Sigmoid colon (tissue), 7 donors: ENCODE measurements around the gene EPHB4. TPM values are rescaled to one million over a fixed set of nuclear protein-coding genes. Genes with fewer than 3 reads are reported as not detected.
"Not testable (repeated sequence)": the region's sequence is repeated elsewhere in the genome, so short reads cannot be mapped to it uniquely, and the experiment has no call there.

Experiments used
- DNase-seq: peaks from one replicate; pipeline ENCODE4 v3.0.0-alpha.2; 2019
- H3K27ac ChIP-seq, 4 donors: fragments of 200-600 bp; sonication (generic); one replicate each; pipeline ENCODE4 v1.5.1; 2016 to 2019; ENCODE audit warnings: mild to moderate bottlenecking in 1 of 4
- H3K27me3 ChIP-seq, 3 donors: fragments of 200-600 bp; sonication (generic); one replicate each; pipeline ENCODE4 v1.5.1; 2019; ENCODE audit warnings: mild to moderate bottlenecking in 1 of 3
- H3K36me3 ChIP-seq, 4 donors: fragments of 200-600 bp; sonication (generic); one replicate each; pipeline ENCODE4 v1.5.1; 2016 to 2019
- H3K4me1 ChIP-seq, 4 donors: fragments of 200-600 bp; sonication (generic); one replicate each; pipeline ENCODE4 v1.5.1; 2017 to 2019
- H3K4me3 ChIP-seq, 4 donors: fragments of 200-600 bp; sonication (generic); one replicate each; pipeline ENCODE4 v1.5.1; 2017 to 2019; ENCODE audit warnings: mild to moderate bottlenecking in 2 of 4, moderate library complexity in 1 of 4
- H3K9me3 ChIP-seq, 4 donors: fragments of 200-600 bp in 3 of 4; sonication (generic) in 3 of 4; one replicate each; pipeline versions ENCODE4 v1.5.1 to v1.6.1; 2013 to 2019
- EP300 ChIP-seq, 4 donors: sonication (generic); formaldehyde crosslinking; IDR thresholded peaks; one replicate each; pipeline ENCODE4 v1.6.1; 2017; ENCODE audit warnings: antibody characterized with exemption in 4 of 4
- POLR2A ChIP-seq, 2 donors: fragments of 450-650 bp; IDR thresholded peaks; one replicate each; pipeline ENCODE4 v1.6.1; 2016; ENCODE audit warnings: antibody characterized with exemption in 2 of 2, mild to moderate bottlenecking in 2 of 2, moderate library complexity in 2 of 2
- POLR2AphosphoS5 ChIP-seq, 4 donors: sonication (generic); formaldehyde crosslinking; IDR thresholded peaks; one replicate each; pipeline ENCODE4 v1.6.1; 2017; ENCODE audit warnings: antibody characterized with exemption in 4 of 4
- WGBS, 2 donors: extraction: QIAGEN DNeasy Blood & Tissue Kit; methylation state at CpG; one replicate each; pipeline ENCODE4 v1.1.7; 2013; 5-methylcytosine and 5-hydroxymethylcytosine counted together
- intact Hi-C: fragments of 100-400 bp; cut with DNase I; formaldehyde crosslinking; loops from one replicate; pipeline ENCODE4 v1.15.1; 2023
- polyA plus RNA-seq, 3 donors: library from polyadenylated mRNA; stranded (reverse); fragments of 200-250 nt; gene quantifications; one replicate each; pipeline ENCODE4 v1.2.3, GENCODE V29; 2013
- total RNA-seq, 4 donors: library from RNA; depleted of rRNA; stranded (reverse); fragments of >200 nt; gene quantifications; one replicate each; pipeline ENCODE4 v1.1.0, GENCODE V29; 2016
- TF ChIP-seq, protein P1 (sequence below), 4 experiments: fragments of 450-650 bp in 3 of 4; fragments of 200-600 bp in 1 of 4; IDR thresholded peaks; one replicate each; pipeline ENCODE4 v1.5.1; 2016 to 2019; ENCODE audit warnings: antibody characterized with exemption in 4 of 4, mild to moderate bottlenecking in 3 of 4, moderate library complexity in 2 of 4
- donor health status: healthy with polysubstance abuse.
- donor health status: Bipolar disorder and iron deficiency.
- donor health status: healthy.

Gene EPHB4
- total and polyA plus RNA-seq, 7 donors, result 5.1 to 35.5 (median 27.3) TPM

DNA sequence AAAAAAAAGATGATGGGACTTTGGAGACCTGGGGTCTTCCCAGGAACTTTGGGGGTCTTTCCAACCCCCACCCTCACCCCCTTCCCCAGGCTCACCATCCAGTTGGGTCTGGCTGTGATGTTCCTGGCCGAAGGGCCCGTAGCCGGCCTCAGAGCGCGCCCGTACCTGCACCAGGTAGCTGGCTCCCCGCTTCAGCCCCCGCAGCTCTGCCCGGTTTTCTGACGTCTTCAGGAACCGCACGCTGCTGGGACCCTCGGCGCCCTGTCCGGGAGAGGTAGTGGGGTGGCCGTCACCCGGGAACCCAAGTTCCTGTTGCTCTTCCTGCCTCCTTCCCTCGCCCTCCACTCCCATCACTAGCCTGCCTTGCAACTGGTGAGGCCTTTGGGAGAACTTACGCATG, 10.2 kb downstream of the EPHB4 start:
- Histone ChIP-seq H3K27me3 (no peaks in the 10 kb centered on the region), H3K36me3 (peaks cover 28 to 94% (median 66%) of the 10 kb centered on the region in 4 donors), H3K27ac (no peak overlapping the region), H3K4me1 (no peaks in the 10 kb centered on the region), H3K4me3 (no peak overlapping the region), H3K9me3 (no peaks in the 10 kb centered on the region)
- intact Hi-C loops, result no loop called here
- TF ChIP-seq POLR2AphosphoS5 (IDR thresholded peaks at IDR 0.05) (no peak), POLR2A (IDR thresholded peaks at IDR 0.05) (no peak), EP300 (IDR thresholded peaks at IDR 0.05) (no peak)
- TF ChIP-seq, protein P1, sequence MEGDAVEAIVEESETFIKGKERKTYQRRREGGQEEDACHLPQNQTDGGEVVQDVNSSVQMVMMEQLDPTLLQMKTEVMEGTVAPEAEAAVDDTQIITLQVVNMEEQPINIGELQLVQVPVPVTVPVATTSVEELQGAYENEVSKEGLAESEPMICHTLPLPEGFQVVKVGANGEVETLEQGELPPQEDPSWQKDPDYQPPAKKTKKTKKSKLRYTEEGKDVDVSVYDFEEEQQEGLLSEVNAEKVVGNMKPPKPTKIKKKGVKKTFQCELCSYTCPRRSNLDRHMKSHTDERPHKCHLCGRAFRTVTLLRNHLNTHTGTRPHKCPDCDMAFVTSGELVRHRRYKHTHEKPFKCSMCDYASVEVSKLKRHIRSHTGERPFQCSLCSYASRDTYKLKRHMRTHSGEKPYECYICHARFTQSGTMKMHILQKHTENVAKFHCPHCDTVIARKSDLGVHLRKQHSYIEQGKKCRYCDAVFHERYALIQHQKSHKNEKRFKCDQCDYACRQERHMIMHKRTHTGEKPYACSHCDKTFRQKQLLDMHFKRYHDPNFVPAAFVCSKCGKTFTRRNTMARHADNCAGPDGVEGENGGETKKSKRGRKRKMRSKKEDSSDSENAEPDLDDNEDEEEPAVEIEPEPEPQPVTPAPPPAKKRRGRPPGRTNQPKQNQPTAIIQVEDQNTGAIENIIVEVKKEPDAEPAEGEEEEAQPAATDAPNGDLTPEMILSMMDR (IDR thresholded peaks at IDR 0.05), result no peak
- DNase-seq, result no peak
- 94 to 96% methylated on average over 19 of the region's 19 CpGs for WGBS, 2 donors

DNA sequence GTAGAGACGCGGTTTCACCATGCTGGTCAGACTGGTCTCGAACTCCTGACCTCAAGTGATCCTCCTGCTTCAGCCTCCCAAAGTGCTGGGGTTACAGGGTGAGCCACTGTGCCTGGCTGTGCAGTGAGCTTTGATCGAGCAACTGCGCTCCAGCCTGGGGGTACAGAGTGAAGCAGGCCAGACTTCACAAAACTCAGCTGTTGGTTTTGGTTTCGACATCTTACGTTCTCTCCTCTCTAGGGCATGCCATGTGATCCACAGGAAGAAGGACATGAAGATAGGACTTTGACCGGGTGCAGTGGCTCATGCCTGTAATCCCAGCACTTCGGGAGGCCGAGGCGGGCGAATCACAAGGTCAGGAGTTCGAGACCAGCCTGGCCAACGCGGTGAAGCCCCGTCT, 10.8 kb downstream of the EPHB4 start:
- peaks cover 22 to 94% (median 62%) of the 10 kb centered on the region in 4 donors for H3K36me3 ChIP-seq
- H3K27ac ChIP-seq, DNase-seq, H3K9me3 ChIP-seq, H3K4me1 ChIP-seq, H3K27me3 ChIP-seq, intact Hi-C loops, H3K4me3 ChIP-seq: not testable (repeated sequence)
- WGBS, 2 donors, result 90% methylated on average over 16 of the region's 16 CpGs

DNA sequence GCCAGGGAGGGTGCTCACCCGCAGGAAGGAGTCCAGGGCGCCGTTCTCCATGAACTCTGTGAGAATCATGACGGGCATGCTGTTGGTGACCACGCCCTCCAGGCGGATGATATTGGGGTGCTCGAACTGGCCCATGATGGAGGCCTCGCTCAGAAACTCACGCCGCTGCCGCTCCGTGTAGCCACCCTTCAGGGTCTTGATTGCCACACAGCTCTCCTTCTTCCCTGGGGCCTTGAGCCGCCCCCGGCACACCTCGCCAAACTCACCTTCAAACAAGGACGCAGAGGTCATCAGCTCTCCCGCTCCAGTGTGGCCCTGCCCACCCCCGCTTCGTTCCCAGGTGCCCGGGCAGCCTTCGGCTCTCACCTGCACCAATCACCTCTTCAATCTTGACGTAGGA, 14.6 kb downstream of the EPHB4 start:
- WGBS, 2 donors, result 94 to 96% methylated on average over 22 of the region's 22 CpGs
- intact Hi-C loops, result no loop called here
- H3K4me1 ChIP-seq, result no peaks in the 10 kb centered on the region
- no peak for DNase-seq
- no peak overlapping the region for H3K27ac ChIP-seq
- H3K36me3 ChIP-seq, result peaks cover 19 to 99% (median 58%) of the 10 kb centered on the region in 4 donors
- no peak overlapping the region for H3K4me3 ChIP-seq
- TF ChIP-seq EP300 (IDR thresholded peaks at IDR 0.05), result no peak
- TF ChIP-seq, protein P1 (IDR thresholded peaks at IDR 0.05), result no peak
- TF ChIP-seq POLR2AphosphoS5 (IDR thresholded peaks at IDR 0.05), result no peak
- TF ChIP-seq POLR2A (IDR thresholded peaks at IDR 0.05), result no peak
- H3K27me3 ChIP-seq, result no peaks in the 10 kb centered on the region
- H3K9me3 ChIP-seq, result no peaks in the 10 kb centered on the region

DNA sequence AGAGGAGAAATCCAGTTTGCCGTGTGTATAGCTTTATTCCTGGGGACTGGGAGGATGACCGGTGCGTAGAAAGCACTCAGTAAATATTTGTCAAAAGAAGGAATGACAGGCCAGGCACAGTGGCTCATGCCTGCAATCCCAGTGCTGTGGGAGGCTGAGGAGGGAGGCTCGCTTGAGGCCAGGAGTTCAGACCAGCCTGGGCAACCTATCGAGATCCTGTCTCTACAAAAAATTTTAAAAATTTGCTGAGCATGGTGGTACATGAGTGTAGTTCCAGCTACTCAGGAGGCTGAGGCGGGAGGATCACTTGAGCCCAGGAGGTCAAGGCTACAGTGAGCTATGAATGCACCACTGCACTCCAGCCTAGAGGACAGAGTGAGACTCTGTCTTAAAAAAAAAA, 15.8 kb downstream of the EPHB4 start:
- TF ChIP-seq POLR2A (IDR thresholded peaks at IDR 0.05), result no peak
- peaks cover 26 to 100% (median 64%) of the 10 kb centered on the region in 4 donors for H3K36me3 ChIP-seq
- H3K9me3 ChIP-seq, result no peaks in the 10 kb centered on the region
- WGBS, 2 donors, result 73 to 86% methylated on average over 6 of the region's 6 CpGs
- H3K4me3 ChIP-seq, result no peak overlapping the region
- H3K27ac ChIP-seq, result no peak overlapping the region
- intact Hi-C loops, result no loop called here
- no peak for DNase-seq
- H3K27me3 ChIP-seq, result no peaks in the 10 kb centered on the region
- H3K4me1 ChIP-seq, result no peaks in the 10 kb centered on the region

DNA sequence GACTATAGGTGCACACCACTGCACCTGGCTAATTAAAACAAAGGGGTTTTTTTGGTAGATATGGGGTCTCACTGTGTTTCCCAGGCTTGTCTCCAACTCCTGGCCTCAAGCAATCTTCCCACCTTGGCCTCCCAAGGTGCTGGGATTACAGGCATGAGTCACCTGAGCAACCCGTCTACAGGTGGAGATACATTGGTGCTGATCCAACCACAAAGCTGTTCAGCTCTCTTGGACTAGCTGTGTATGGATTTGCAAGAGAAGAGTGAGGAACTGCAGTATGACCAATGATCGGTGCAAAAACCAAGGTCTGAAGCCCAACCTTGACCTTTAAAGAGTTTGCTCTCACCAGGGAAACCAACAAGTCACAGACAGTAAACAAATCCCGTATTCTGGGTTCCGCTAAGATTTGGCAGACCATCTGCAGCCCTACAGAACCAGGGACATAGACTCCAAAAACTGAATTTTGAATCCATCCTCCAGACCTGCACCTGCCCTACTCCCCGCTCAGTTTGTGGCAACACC, 18.9 kb downstream of the EPHB4 start:
- Histone ChIP-seq H3K36me3 (peaks cover 23 to 87% (median 50%) of the 10 kb centered on the region in 4 donors), H3K27ac (no peak overlapping the region), H3K4me3 (no peak overlapping the region), H3K9me3 (no peaks in the 10 kb centered on the region), H3K4me1 (peaks cover 0 to 21% (median 16%) of the 10 kb centered on the region in 4 donors), H3K27me3 (no peaks in the 10 kb centered on the region)
- intact Hi-C loops, result no loop called here
- no peak for DNase-seq
- WGBS, 2 donors, result 79 to 87% methylated on average over 5 of the region's 5 CpGs
- TF ChIP-seq, protein P1 (IDR thresholded peaks at IDR 0.05), result no peak
- TF ChIP-seq POLR2A (IDR thresholded peaks at IDR 0.05) (no peak), POLR2AphosphoS5 (IDR thresholded peaks at IDR 0.05) (no peak), EP300 (IDR thresholded peaks at IDR 0.05) (no peak)

DNA sequence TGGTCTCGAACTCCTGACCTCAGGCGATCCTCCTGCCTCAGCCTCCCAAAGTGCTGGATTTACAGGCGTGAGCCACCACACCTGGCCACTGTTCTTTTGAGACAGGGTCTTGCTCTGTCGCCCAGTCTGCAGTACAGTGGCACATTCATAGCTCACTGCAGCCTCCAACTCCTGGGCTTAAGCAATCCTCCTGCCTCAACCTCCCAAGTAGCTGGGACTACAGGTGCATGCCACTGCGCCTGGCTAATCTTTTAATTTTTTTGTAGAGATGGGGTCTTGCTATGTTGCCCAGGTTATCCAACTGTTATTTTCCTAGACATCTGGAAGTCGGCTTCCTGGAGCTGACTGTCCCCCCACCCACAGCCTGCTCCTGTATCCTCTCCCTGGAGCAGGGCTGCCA, 20.4 kb downstream of the EPHB4 start:
- DNase-seq, intact Hi-C loops, H3K4me3 ChIP-seq, H3K27me3 ChIP-seq, H3K9me3 ChIP-seq: not testable (repeated sequence)
- 93 to 98% methylated on average over 6 of the region's 6 CpGs for WGBS, 2 donors
- peaks cover 16 to 71% (median 40%) of the 10 kb centered on the region in 4 donors for H3K36me3 ChIP-seq
- H3K4me1 ChIP-seq, result peaks cover 0 to 36% (median 31%) of the 10 kb centered on the region in 4 donors
- peak overlapping the region in 1 of 4 donors; percentile 77 for H3K27ac ChIP-seq
